MCF 10A (cell line): ENCODE results near the gene GBP6. TPM values are rescaled to one million over a fixed set of nuclear protein-coding genes. Genes with fewer than 3 reads are reported as not detected.
A peak's percentile ranks its signal among the peaks of the same experiment; 100 is the strongest.
"Not testable (repeated sequence)": the region's sequence is repeated elsewhere in the genome, so short reads cannot be mapped to it uniquely, and the experiment has no call there.

ENCODE experiments used
- BruUV-seq: library from RNA; stranded (reverse); fragments of 400-500 nt; replicated peaks from 2 replicates; lab custom pipeline; 2021; lab: Mats Ljungman, UMichigan
- CTCF ChIA-PET: fragments of 300-600 bp; sonication (Branson Sonifier 250); formaldehyde crosslinking; extraction: SDS; loops from one replicate; lab custom pipeline; 2021; ENCODE audit warnings: antibody characterized with exemption, inconsistent platforms; lab: Yijun Ruan, JAX
- POLR2A ChIA-PET: fragments of 300-600, 350-650 bp; sonication (Branson Sonifier 250); formaldehyde crosslinking; extraction: SDS; loops from one replicate; lab custom pipeline; 2020; ENCODE audit warnings: antibody characterized with exemption, inconsistent platforms; lab: Yijun Ruan, JAX
- DNase-seq: peaks from one replicate; pipeline ENCODE4 v3.0.0-alpha.2; 2018; ENCODE audit not compliant: unreplicated experiment
- H3K27ac Mint-ChIP-seq: one replicate; pipeline ENCODE4 v1.8.0; 2022; ENCODE audit warnings: mild to moderate bottlenecking, low read depth, mixed read lengths; ENCODE audit not compliant: unreplicated experiment
- H3K27me3 Mint-ChIP-seq: one replicate; pipeline ENCODE4 v1.8.0; 2022; ENCODE audit warnings: mixed read lengths; ENCODE audit not compliant: insufficient read depth, unreplicated experiment
- H3K36me3 Mint-ChIP-seq: one replicate; pipeline ENCODE4 v1.8.0; 2022; ENCODE audit warnings: mild to moderate bottlenecking, moderate library complexity, mixed read lengths; ENCODE audit not compliant: insufficient read depth, unreplicated experiment
- H3K4me1 Mint-ChIP-seq: one replicate; pipeline ENCODE4 v1.8.0; 2022; ENCODE audit warnings: mixed read lengths; ENCODE audit not compliant: insufficient read depth, unreplicated experiment
- H3K4me3 Mint-ChIP-seq: one replicate; pipeline ENCODE4 v1.8.0; 2022; ENCODE audit warnings: mild to moderate bottlenecking, moderate library complexity, mixed read lengths; ENCODE audit not compliant: unreplicated experiment
- H3K9me3 Mint-ChIP-seq: one replicate; pipeline ENCODE4 v1.8.0; 2022; ENCODE audit warnings: mixed read lengths; ENCODE audit not compliant: unreplicated experiment
- CTCF ChIP-seq: fragments of 200-600 bp; IDR thresholded peaks from one replicate; pipeline ENCODE4 v1.8.0; 2022; ENCODE audit warnings: antibody characterized with exemption, mild to moderate bottlenecking; ENCODE audit not compliant: unreplicated experiment
- intact Hi-C: fragments of 100-400 bp; cut with micrococcal nuclease; formaldehyde crosslinking; loops from 2 replicates; pipeline ENCODE4 v1.14.1; 2022
- total RNA-seq: library from RNA; stranded (reverse); gene quantifications from 2 replicates; pipeline ENCODE4 v1.2.3, GENCODE V29; 2022

GBP6 gene
- total RNA-seq, 1 experiment from 2014 or later: not detected

- TF ChIP-seq CTCF: no peak
Measured at GRCh38 chr1:89332461-89332860, 31.4 kb upstream of the GBP6 start.

GRCh38 chr1:89335486-89335885, 28.4 kb upstream of the GBP6 start:
- Mint-ChIP-seq H3K27me3 (no peaks in the 10 kb centered on the region), H3K27ac (no peak overlapping the region), H3K4me3 (no peak overlapping the region), H3K4me1 (no peaks in the 10 kb centered on the region), H3K36me3 (no peaks in the 10 kb centered on the region), H3K9me3 (no peaks in the 10 kb centered on the region)
- TF ChIP-seq CTCF: no peak
- DNase-seq: no peak
- ChIA-PET CTCF (no interaction called here), POLR2A (no interaction called here)
- intact Hi-C loops: no loop called here
- BruUV-seq: no TSS peak

More at GRCh38 chr1:89332461-89332860, 31.4 kb upstream of the GBP6 start:
- no peak overlapping the region for H3K27ac Mint-ChIP-seq
- H3K9me3 Mint-ChIP-seq: no peaks in the 10 kb centered on the region
- intact Hi-C loops: no loop called here
- no peaks in the 10 kb centered on the region for H3K36me3 Mint-ChIP-seq
- H3K4me3 Mint-ChIP-seq: no peak overlapping the region
- ChIA-PET POLR2A (no interaction called here), CTCF (interaction anchor here (0.7 to 1.0 kb wide), 2 partner anchors 30 to 98 kb away, joined by 3 read pairs; no protein-coding TSS in a partner anchor)
- H3K27me3 Mint-ChIP-seq: no peaks in the 10 kb centered on the region
- BruUV-seq: no TSS peak
- no peak for DNase-seq
- no peaks in the 10 kb centered on the region for H3K4me1 Mint-ChIP-seq

DNA sequence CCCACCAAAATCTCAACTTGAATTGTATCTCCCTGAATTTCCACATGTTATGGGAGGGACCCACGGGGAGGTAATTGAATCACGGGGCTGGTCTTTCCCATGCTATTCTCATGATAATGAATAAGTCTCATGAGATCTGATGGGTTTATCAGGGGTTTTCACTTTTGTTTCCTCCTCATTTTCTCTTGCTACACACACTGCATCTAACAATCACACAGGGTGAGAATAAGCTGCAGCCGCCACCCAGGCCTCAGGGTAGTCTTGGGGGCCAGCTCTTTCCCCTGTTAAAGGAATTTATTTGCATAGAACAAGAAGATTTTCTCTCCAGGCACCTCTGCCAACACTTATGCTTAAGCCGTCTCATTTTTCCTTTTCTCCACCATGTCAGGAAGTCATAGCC, 26.0 kb upstream of the GBP6 start:
- intact Hi-C loops: no loop called here
- no peaks in the 10 kb centered on the region for H3K9me3 Mint-ChIP-seq
- ChIA-PET POLR2A (no interaction called here), CTCF (no interaction called here)
- H3K4me3 Mint-ChIP-seq: no peak overlapping the region
- no TSS peak for BruUV-seq
- no peaks in the 10 kb centered on the region for H3K27me3 Mint-ChIP-seq
- no peaks in the 10 kb centered on the region for H3K4me1 Mint-ChIP-seq
- TF ChIP-seq CTCF: no peak
- H3K27ac Mint-ChIP-seq: no peak overlapping the region
- no peak for DNase-seq
- H3K36me3 Mint-ChIP-seq: no peaks in the 10 kb centered on the region

DNA sequence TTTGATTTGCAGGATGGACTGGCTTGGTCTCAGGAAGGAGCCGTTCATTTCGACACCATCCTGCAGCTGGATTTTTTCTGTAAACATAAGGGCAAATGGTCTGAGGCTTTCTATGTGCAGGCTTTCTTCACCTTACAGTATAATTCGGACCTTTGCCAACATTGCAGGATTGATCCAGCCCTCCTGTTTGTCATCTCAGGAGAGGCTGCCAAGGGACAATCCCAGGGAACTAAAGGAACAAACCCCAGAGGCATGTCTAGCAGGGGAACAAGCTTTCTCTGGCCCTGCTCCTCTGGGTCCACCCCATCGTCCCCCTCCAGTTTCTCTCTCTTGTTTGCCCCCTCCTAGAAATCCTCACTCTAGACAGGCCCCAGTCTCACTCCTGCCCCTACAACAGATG, 24.8 kb upstream of the GBP6 start:
- H3K27me3 Mint-ChIP-seq: no peaks in the 10 kb centered on the region
- no peak overlapping the region for H3K4me3 Mint-ChIP-seq
- no TSS peak for BruUV-seq
- intact Hi-C loops: no loop called here
- H3K27ac Mint-ChIP-seq: no peak overlapping the region
- POLR2A ChIA-PET: no interaction called here
- CTCF ChIA-PET: no interaction called here
- no peaks in the 10 kb centered on the region for H3K9me3 Mint-ChIP-seq
- no peaks in the 10 kb centered on the region for H3K4me1 Mint-ChIP-seq
- DNase-seq: peak; percentile 46
- no peaks in the 10 kb centered on the region for H3K36me3 Mint-ChIP-seq
- TF ChIP-seq CTCF: no peak

- CTCF ChIA-PET: interaction anchor here (1.4 kb wide), 1 partner anchor 13 kb away, joined by 5 read pairs; no protein-coding TSS in a partner anchor
- DNase-seq, H3K27me3 Mint-ChIP-seq, H3K36me3 Mint-ChIP-seq, H3K4me3 Mint-ChIP-seq, POLR2A ChIA-PET, H3K9me3 Mint-ChIP-seq, BruUV-seq, intact Hi-C loops, H3K27ac Mint-ChIP-seq, H3K4me1 Mint-ChIP-seq: not testable (repeated sequence)
Measured at GRCh38 chr1:89345479-89345878, 18.4 kb upstream of the GBP6 start.
